Subcutaneous adipose tissue (tissue), 4 donors: Measurements from ENCODE around the gene PHRF1. TPM values are rescaled to one million over a fixed set of nuclear protein-coding genes. Genes with fewer than 3 reads are reported as not detected.

ENCODE experiments used
- CTCF ChIP-seq: fragments of 450-650 bp; IDR thresholded peaks from one replicate; pipeline ENCODE4 v1.5.1; 2016; ENCODE audit warnings: low read depth, mild to moderate bottlenecking, control low read depth, antibody characterized with exemption, moderate library complexity
- total RNA-seq, 4 donors: library from RNA; depleted of rRNA; stranded (reverse); fragments of >200 nt; gene quantifications; one replicate each; pipeline ENCODE4 v1.1.0, GENCODE V29; 2016

The PHRF1 gene
- total RNA-seq, 4 donors from 2014 or later = 9.0 to 28.4 (median 12.6) TPM

- TF ChIP-seq CTCF = no peak
Measured at GRCh38 chr11:635945-636510, 59.8 kb downstream of the PHRF1 start.

GRCh38 chr11:636511-637332, 60.5 kb downstream of the PHRF1 start, which contains the start of gene DRD4:
TSS of gene DRD4 (plus strand) at chr11:637269. CDS start at chr11:637305, 36 bp downstream.
- TF ChIP-seq CTCF = no peak

- TF ChIP-seq CTCF = no peak
Measured at GRCh38 chr11:637333-637592, 61.0 kb downstream of the PHRF1 start.

- no peak for TF ChIP-seq CTCF
Measured at GRCh38 chr11:637593-638521, 61.6 kb downstream of the PHRF1 start.

GRCh38 chr11:638631-639331, 62.5 kb downstream of the PHRF1 start:
- TF ChIP-seq CTCF = no peak

- TF ChIP-seq CTCF = no peak
Measured at GRCh38 chr11:639332-639955, 63.2 kb downstream of the PHRF1 start.
